A549 (cell line): ENCODE measurements around the gene GMPR. TPM values are rescaled to one million over a fixed set of nuclear protein-coding genes. Genes with fewer than 3 reads are reported as not detected.

ENCODE experiments used
- ATAC-seq, 2 experiments: fragments of 200-7000 bp in 1 of 2; fragments of >200 bp in 1 of 2; cut with Nextera tagmentation in 1 of 2; cut with Tn5 transposase in 1 of 2; 3 replicates each; pipeline versions ENCODE4 v1.8.0 to v1.9.1; 2018 to 2020; ENCODE audit warnings: mild to moderate bottlenecking in 1 of 2, moderate library complexity in 1 of 2
- CTCF ChIA-PET: fragments of 300-600 bp; sonication (Branson Sonifier 250); formaldehyde crosslinking; extraction: SDS; loops from one replicate; lab custom pipeline; 2021; ENCODE audit warnings: antibody characterized with exemption, inconsistent platforms; lab: Yijun Ruan, JAX
- POLR2A ChIA-PET: fragments of 350-600 bp; formaldehyde crosslinking; extraction: SDS; loops from one replicate; lab custom pipeline; 2021; ENCODE audit warnings: antibody characterized with exemption, inconsistent platforms; lab: Yijun Ruan, JAX
- DNase-seq, 2 experiments: peaks; one replicate each; pipeline versions ENCODE4 v3.0.0 to v3.0.0-alpha.2; 2011 to 2016; ENCODE audit warnings: low read depth in 1 of 2, low spot score in 1 of 2
- FAIRE-seq: peaks from 2 replicates; lab custom pipeline; 2011; peaks lifted over from hg19 to GRCh38; lab: Jason Lieb, UNC
- H3K27ac ChIP-seq, 2 experiments: fragments of >200 bp; sonication (Bioruptor Twin); formaldehyde crosslinking; 3 replicates each; pipeline ENCODE4 v1.5.1; 2016 to 2017
- H3K4me1 ChIP-seq: fragments of >200 bp; sonication (Bioruptor Twin); formaldehyde crosslinking; 3 replicates; pipeline ENCODE4 v1.6.1; 2016
- H3K4me2 ChIP-seq: fragments of >200 bp; sonication (Bioruptor Twin); formaldehyde crosslinking; 3 replicates; pipeline ENCODE4 v1.6.1; 2016
- H3K4me3 ChIP-seq: fragments of >200 bp; sonication (Bioruptor Twin); formaldehyde crosslinking; 3 replicates; pipeline ENCODE4 v1.5.1; 2016
- H3K9me3 ChIP-seq: fragments of >200 bp; sonication (Bioruptor Twin); formaldehyde crosslinking; 3 replicates; pipeline ENCODE4 v1.6.1; 2016
- CHD4 ChIP-seq: fragments of 200-600 bp; sonication (generic); IDR thresholded peaks from 2 replicates; pipeline ENCODE4 v1.6.1; 2016; ENCODE audit warnings: antibody characterized with exemption, mild to moderate bottlenecking, borderline replicate concordance
- FOSL2 ChIP-seq, 2 experiments: fragments of 450-650 bp in 1 of 2; fragments of >200 bp in 1 of 2; sonication (Bioruptor Twin) in 1 of 2; formaldehyde crosslinking; IDR thresholded peaks; 2 replicates each; pipeline versions ENCODE4 v1.5.0 to v1.6.1; 2016 to 2020; ENCODE audit warnings: mild to moderate bottlenecking in 1 of 2, moderate library complexity in 1 of 2
- HOXA7 ChIP-seq: fragments of 250-450 bp; sonication (Bioruptor Pico); IDR thresholded peaks from 2 replicates; pipeline ENCODE4 v1.5.0; 2020; ENCODE audit warnings: mild to moderate bottlenecking, moderate library complexity
- KDM1A ChIP-seq: fragments of 200-600 bp; sonication (generic); IDR thresholded peaks from 2 replicates; pipeline ENCODE4 v1.6.1; 2016; ENCODE audit warnings: low read depth, mild to moderate bottlenecking
- KDM5A ChIP-seq: fragments of 200-600 bp; sonication (generic); IDR thresholded peaks from 2 replicates; pipeline ENCODE4 v1.6.1; 2016; ENCODE audit warnings: antibody characterized with exemption, mild to moderate bottlenecking
- MAZ ChIP-seq: fragments of 150-350 bp; IDR thresholded peaks from 2 replicates; pipeline ENCODE4 v1.6.1; 2014; ENCODE audit warnings: antibody characterized with exemption, low read depth, low read length, borderline replicate concordance
- MYC ChIP-seq: IDR thresholded peaks from 2 replicates; pipeline ENCODE4 v1.6.1; 2012; ENCODE audit warnings: mild to moderate bottlenecking, inconsistent platforms, low read length, improper control_type of control experiment, borderline replicate concordance
- NPAS2 ChIP-seq: fragments of 250-450 bp; sonication (Bioruptor Pico); IDR thresholded peaks from 2 replicates; pipeline ENCODE4 v1.8.0; 2022; ENCODE audit warnings: mild to moderate bottlenecking, moderate library complexity, borderline replicate concordance
- POLR2A ChIP-seq: IDR thresholded peaks from 2 replicates; pipeline ENCODE4 v1.6.1; 2012; ENCODE audit warnings: mild to moderate bottlenecking, low read length
- RAD21 ChIP-seq, 2 experiments: fragments of >200 bp in 1 of 2; sonication (Bioruptor Twin) in 1 of 2; formaldehyde crosslinking in 1 of 2; IDR thresholded peaks in 1 of 2; conservative IDR thresholded peaks in 1 of 2; 2 replicates in 1 of 2; 3 replicates in 1 of 2; pipeline ENCODE4 v1.6.1; 2012 to 2018; ENCODE audit warnings: inconsistent platforms in 1 of 2
- ZFP36 ChIP-seq: fragments of 450-650 bp; IDR thresholded peaks from 2 replicates; pipeline ENCODE4 v1.6.1; 2014; ENCODE audit warnings: borderline replicate concordance; ENCODE audit not compliant: partially characterized antibody
- ZSCAN20 ChIP-seq: fragments of 250-450 bp; sonication (Bioruptor Pico); IDR thresholded peaks from 2 replicates; pipeline ENCODE4 v1.8.0; 2022; ENCODE audit warnings: mild to moderate bottlenecking, moderate library complexity
- WGBS: methylation state at CpG from one replicate; pipeline ENCODE4 v1.1.6; 2017; ENCODE audit errors: missing lambda C conversion rate; 5-methylcytosine and 5-hydroxymethylcytosine counted together
- polyA plus RNA-seq, 4 experiments: library from polyadenylated mRNA; depleted of rRNA in 3 of 4; stranded (reverse); fragments of >200 nt; fragmentation: RNase III in 1 of 4; extraction: RNeasy Plus Mini Kit Qiagen cat#74134 plus additional on column Dnase treatment in 1 of 4; gene quantifications; 2 replicates in 3 of 4; 3 replicates in 1 of 4; pipeline ENCODE4 v1.2.3, GENCODE V29; 2011 to 2017
- TF ChIP-seq, protein P1 (sequence below): fragments of >200 bp; sonication (Bioruptor Twin); formaldehyde crosslinking; IDR thresholded peaks from 2 replicates; pipeline ENCODE4 v1.6.1; 2016
- TF ChIP-seq, protein P2 (sequence below): fragments of 450-650 bp; IDR thresholded peaks from 2 replicates; pipeline ENCODE4 v1.6.1; 2014; ENCODE audit warnings: antibody characterized with exemption
- TF ChIP-seq, protein P3 (sequence below): fragments of >200 bp; sonication (Bioruptor Twin); formaldehyde crosslinking; IDR thresholded peaks from 3 replicates; pipeline ENCODE4 v1.5.1; 2016
- TF ChIP-seq, protein P4 (sequence below): IDR thresholded peaks from 2 replicates; pipeline ENCODE4 v1.6.1; 2012
- TF ChIP-seq, protein P5 (sequence below): fragments of 150-350 bp; IDR thresholded peaks from 2 replicates; pipeline ENCODE4 v1.6.1; 2014; ENCODE audit warnings: low read depth, mild to moderate bottlenecking, low read length
- TF ChIP-seq, protein P6 (sequence below): IDR thresholded peaks from 2 replicates; pipeline ENCODE4 v1.6.1; 2012; ENCODE audit warnings: low read depth, borderline replicate concordance
- TF ChIP-seq, protein P7 (sequence below): IDR thresholded peaks from 2 replicates; pipeline ENCODE4 v1.6.1; 2012

GMPR gene
- polyA plus RNA-seq, 2 of the 4 experiments (the other 2 are of a cell fraction): 0.23 to 0.34 TPM

DNA sequence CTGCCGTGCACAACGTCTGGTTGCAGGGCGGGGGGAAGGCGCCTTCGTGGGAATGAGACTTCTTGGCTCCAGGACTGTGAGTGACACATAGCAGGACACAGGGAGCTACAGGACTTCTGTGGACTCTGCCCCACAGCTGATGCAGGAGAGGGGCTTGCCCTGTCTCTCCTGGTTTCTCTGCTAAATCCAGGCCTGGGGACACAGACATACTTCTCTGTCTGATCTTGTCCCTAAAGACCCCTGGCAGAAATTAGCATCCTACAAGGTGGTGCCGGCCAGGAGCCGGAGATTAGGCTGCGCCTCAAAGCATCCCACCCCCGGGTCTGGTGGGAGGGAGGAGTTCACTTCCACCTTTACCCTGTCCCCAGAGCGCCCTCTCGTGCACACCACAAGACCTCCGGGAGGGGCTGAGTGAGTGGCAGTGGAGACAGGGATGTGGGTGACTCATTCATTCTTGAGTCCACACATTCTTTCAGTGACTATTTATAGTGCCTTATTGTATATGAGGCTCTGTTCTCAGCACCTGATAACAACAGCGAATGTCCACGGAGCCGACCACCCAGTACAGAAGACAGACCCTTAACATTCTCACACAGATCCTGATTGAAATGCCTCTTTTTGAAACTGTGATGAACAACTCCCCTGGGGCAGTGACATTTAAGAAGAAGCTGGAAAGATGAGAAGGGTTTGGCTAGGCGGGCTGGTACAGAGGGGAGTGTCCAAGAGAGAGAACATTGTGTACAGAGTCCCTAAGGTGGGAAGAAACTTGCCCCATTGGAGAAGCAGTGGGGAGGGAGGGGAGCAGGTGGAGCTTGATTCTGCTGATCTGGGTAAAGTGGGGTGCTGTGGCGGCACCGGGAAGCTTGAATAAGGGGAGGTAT is 39.0 kb downstream of the GMPR start:
- POLR2A ChIA-PET: no interaction called here

DNA sequence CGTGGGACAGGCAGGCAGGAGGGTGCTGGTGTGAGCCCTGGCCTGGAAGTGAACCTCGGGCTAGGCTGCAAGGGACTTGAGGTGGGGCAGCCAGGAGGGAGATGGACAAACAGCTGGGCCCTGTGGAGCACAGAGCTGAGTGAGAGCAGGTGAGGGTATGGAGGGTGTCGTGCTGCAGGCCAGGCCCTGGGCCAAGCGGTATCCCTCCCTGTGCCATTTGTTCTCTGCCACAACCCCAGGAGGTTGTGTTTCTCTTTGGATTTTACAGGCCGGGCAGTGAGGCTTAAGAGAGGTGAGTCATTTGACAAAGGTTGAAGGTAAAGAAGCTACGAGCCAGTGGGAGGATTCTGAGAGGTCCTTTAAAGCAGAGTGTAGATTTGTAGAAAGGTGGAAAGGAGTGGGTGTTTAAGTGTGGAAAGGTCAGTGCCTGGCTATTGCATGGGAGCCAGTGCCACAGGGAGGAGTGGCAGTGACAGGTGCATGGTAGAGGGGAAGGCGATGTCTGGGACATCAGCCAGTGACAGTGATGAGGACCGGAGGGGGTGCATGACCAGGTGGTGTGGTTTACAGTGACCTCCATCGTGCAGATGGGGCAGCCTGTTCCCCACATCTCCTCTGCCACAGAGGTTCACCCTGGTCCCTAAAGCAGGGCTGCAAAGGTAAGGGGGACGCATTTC is 39.8 kb downstream of the GMPR start:
- no peak overlapping the region for H3K4me3 ChIP-seq
- H3K27ac ChIP-seq: peak overlapping the region; percentile 52 to 59; a peak in 3 of 6 replicates
- no peak for FAIRE-seq
- no peaks in the 10 kb centered on the region for H3K9me3 ChIP-seq
- H3K4me2 ChIP-seq: peak overlapping the region; percentile 67
- peaks cover 17% of the 10 kb centered on the region for H3K4me1 ChIP-seq
- no peak for DNase-seq
- TF ChIP-seq, protein P1, sequence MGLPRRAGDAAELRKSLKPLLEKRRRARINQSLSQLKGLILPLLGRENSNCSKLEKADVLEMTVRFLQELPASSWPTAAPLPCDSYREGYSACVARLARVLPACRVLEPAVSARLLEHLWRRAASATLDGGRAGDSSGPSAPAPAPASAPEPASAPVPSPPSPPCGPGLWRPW: no peak
- TF ChIP-seq KDM5A (no peak), CHD4 (no peak), KDM1A (no peak), RAD21 (conservative IDR thresholded peaks at IDR 0.05 in 1 of 2, IDR thresholded peaks at IDR 0.05 in 1 of 2) (no peak), ZFP36 (no peak), NPAS2 (CRISPR knock-in tag) (no peak), ZSCAN20 (CRISPR knock-in tag) (no peak), MAZ (no peak)
- TF ChIP-seq, protein P2, sequence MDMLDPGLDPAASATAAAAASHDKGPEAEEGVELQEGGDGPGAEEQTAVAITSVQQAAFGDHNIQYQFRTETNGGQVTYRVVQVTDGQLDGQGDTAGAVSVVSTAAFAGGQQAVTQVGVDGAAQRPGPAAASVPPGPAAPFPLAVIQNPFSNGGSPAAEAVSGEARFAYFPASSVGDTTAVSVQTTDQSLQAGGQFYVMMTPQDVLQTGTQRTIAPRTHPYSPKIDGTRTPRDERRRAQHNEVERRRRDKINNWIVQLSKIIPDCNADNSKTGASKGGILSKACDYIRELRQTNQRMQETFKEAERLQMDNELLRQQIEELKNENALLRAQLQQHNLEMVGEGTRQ: no peak
- TF ChIP-seq, protein P3, sequence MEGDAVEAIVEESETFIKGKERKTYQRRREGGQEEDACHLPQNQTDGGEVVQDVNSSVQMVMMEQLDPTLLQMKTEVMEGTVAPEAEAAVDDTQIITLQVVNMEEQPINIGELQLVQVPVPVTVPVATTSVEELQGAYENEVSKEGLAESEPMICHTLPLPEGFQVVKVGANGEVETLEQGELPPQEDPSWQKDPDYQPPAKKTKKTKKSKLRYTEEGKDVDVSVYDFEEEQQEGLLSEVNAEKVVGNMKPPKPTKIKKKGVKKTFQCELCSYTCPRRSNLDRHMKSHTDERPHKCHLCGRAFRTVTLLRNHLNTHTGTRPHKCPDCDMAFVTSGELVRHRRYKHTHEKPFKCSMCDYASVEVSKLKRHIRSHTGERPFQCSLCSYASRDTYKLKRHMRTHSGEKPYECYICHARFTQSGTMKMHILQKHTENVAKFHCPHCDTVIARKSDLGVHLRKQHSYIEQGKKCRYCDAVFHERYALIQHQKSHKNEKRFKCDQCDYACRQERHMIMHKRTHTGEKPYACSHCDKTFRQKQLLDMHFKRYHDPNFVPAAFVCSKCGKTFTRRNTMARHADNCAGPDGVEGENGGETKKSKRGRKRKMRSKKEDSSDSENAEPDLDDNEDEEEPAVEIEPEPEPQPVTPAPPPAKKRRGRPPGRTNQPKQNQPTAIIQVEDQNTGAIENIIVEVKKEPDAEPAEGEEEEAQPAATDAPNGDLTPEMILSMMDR: no peak
- TF ChIP-seq, protein P4, sequence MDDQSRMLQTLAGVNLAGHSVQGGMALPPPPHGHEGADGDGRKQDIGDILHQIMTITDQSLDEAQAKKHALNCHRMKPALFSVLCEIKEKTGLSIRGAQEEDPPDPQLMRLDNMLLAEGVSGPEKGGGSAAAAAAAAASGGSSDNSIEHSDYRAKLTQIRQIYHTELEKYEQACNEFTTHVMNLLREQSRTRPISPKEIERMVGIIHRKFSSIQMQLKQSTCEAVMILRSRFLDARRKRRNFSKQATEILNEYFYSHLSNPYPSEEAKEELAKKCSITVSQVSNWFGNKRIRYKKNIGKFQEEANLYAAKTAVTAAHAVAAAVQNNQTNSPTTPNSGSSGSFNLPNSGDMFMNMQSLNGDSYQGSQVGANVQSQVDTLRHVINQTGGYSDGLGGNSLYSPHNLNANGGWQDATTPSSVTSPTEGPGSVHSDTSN: no peak
- TF ChIP-seq, protein P5, sequence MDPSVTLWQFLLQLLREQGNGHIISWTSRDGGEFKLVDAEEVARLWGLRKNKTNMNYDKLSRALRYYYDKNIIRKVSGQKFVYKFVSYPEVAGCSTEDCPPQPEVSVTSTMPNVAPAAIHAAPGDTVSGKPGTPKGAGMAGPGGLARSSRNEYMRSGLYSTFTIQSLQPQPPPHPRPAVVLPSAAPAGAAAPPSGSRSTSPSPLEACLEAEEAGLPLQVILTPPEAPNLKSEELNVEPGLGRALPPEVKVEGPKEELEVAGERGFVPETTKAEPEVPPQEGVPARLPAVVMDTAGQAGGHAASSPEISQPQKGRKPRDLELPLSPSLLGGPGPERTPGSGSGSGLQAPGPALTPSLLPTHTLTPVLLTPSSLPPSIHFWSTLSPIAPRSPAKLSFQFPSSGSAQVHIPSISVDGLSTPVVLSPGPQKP: no peak
- TF ChIP-seq, protein P6, sequence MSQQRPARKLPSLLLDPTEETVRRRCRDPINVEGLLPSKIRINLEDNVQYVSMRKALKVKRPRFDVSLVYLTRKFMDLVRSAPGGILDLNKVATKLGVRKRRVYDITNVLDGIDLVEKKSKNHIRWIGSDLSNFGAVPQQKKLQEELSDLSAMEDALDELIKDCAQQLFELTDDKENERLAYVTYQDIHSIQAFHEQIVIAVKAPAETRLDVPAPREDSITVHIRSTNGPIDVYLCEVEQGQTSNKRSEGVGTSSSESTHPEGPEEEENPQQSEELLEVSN: no peak
- CTCF ChIA-PET: interaction anchor here (0.6 to 1.1 kb wide), 7 partner anchors 8 to 588 kb away, joined by 3 to 7 read pairs (median 4); partner anchors contain the start of gene GMPR
- WGBS: 55% methylated on average over 9 of the region's 10 CpGs
- POLR2A ChIA-PET: no interaction called here
- peak; percentile 46 to 50; a peak in 5 of 6 replicates for ATAC-seq

More for the DNA sequence above, 39.0 kb downstream of the GMPR start:
- DNase-seq: peak; percentile 68 to 80
- Histone ChIP-seq H3K4me3 (no peak overlapping the region), H3K9me3 (no peaks in the 10 kb centered on the region), H3K27ac (peak overlapping the region; percentile 52 to 59; a peak in 3 of 6 replicates), H3K4me2 (peak overlapping the region; percentile 67), H3K4me1 (peaks cover 17% of the 10 kb centered on the region)
- TF ChIP-seq, protein P7, sequence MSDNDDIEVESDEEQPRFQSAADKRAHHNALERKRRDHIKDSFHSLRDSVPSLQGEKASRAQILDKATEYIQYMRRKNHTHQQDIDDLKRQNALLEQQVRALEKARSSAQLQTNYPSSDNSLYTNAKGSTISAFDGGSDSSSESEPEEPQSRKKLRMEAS: no peak
- TF ChIP-seq POLR2A: no peak
- no peak for TF ChIP-seq HOXA7 (CRISPR knock-in tag)
- TF ChIP-seq ZFP36: no peak
- TF ChIP-seq FOSL2 (IDR thresholded peaks at IDR 0.05): no peak
- TF ChIP-seq FOSL2 (CRISPR knock-in tag; IDR thresholded peaks at IDR 0.05): peak; percentile 85
- TF ChIP-seq, protein P3: peak; percentile 43
- TF ChIP-seq, protein P1: no peak
- peak; percentile 35; a peak in 3 of 5 replicates for TF ChIP-seq RAD21 (conservative IDR thresholded peaks at IDR 0.05 in 1 of 2, IDR thresholded peaks at IDR 0.05 in 1 of 2)
- no peak for TF ChIP-seq MYC
- no peak for FAIRE-seq
- CTCF ChIA-PET: interaction anchor here (0.6 to 4.8 kb wide), 9 partner anchors 9 to 55 kb away, joined by 3 to 27 read pairs (median 6); partner anchors contain the start of gene GMPR
- peak; percentile 95 to 98 for ATAC-seq
- WGBS: 47% methylated on average over 16 of the region's 18 CpGs
